ENCODE data around the gene RBM20.
"Not testable (repeated sequence)": the region's sequence is repeated elsewhere in the genome, so short reads cannot be mapped to it uniquely, and the experiment has no call there.

RBM20 gene

GRCh38 chr10:110625951-110626855 lies 17.9 kb upstream of the RBM20 start:
- DNase-seq (ENCODE audit: low read depth), result no peak

DNA sequence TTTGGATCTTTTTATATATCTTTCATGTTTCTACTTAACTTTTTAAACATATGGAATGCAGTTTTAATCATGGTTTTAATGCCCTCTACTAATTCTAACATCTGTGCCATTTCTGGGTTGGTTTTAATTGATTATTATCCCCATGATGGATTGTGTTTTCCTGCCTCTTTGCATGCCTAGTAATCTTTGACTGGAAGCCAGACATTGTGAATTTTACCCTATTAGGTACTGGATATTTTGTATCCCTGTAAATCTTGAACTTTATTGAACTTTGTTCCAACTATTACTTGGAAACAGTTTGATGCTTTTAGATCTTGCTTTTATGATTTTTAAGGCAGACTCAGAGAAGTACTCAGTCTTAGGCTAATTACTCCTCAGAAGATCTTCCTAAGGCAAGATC lies 16.0 kb upstream of the RBM20 start:
- DNase-seq (ENCODE audit: low read depth), result no peak

DNA sequence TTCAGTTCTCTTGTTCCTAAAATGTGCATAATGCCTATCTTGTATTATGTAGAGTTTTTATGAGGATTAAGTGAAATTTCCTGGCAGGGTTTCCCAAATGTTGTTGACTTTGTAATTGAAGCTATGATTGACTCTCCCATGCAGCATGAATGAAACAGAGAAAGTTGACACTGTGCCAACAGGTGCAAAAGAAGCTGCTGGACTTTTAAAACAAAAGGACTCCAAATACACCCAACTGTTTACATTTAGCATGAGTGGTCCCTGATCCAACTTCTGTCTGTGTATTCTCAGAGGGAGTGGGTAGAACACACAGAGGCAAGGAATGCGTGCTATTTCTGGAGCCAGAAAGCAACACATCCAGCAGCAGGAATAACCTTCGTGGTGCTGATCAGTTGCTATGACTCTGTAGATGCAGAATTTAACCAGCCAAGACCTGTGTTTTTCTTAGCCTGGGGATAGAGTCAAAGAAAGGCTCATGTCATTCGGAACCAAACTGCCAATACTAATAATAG lies 14.4 kb upstream of the RBM20 start:
- DNase-seq (ENCODE audit: low read depth), result no peak

- DNase-seq (ENCODE audit: low read depth), result no peak
These were observed 12.2 kb upstream of the RBM20 start for GRCh38 chr10:110631934-110632333.

GRCh38 chr10:110632591-110633215 lies 11.4 kb upstream of the RBM20 start:
- no peak for DNase-seq (ENCODE audit: low read depth)

GRCh38 chr10:110634527-110635209 lies 9.5 kb upstream of the RBM20 start:
- DNase-seq (ENCODE audit: low read depth), result no peak

- DNase-seq (ENCODE audit: low read depth), result no peak
These were observed 7.6 kb upstream of the RBM20 start for GRCh38 chr10:110636572-110636931.

GRCh38 chr10:110636932-110637557 lies 7.1 kb upstream of the RBM20 start:
- DNase-seq (ENCODE audit: low read depth), result no peak

- no peak for DNase-seq (ENCODE audit: low read depth)
These were observed 6.5 kb upstream of the RBM20 start for GRCh38 chr10:110637558-110638053.

- DNase-seq (ENCODE audit: low read depth), result no peak
These were observed 5.8 kb upstream of the RBM20 start for GRCh38 chr10:110638319-110638718.

DNA sequence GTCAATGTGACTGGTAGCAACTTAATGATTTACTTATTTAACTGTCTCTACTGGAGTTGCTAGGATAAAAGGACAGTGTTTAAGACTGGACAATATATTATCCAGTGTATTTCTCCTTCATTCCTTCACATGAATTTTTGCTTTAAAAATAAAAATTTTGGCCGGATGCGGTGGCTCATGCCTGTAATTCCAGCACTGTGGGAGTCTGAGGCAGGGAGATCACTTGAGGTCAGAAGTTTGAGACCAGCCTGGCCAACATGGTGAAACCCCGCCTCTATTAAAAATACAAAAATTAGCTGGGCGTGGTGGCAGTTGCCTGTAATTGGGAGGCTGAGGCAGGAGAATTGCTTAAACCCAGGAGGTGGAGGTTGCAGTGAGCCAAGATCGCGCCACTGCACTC lies 5.1 kb upstream of the RBM20 start:
- DNase-seq (ENCODE audit: low read depth), result not testable (repeated sequence)

DNA sequence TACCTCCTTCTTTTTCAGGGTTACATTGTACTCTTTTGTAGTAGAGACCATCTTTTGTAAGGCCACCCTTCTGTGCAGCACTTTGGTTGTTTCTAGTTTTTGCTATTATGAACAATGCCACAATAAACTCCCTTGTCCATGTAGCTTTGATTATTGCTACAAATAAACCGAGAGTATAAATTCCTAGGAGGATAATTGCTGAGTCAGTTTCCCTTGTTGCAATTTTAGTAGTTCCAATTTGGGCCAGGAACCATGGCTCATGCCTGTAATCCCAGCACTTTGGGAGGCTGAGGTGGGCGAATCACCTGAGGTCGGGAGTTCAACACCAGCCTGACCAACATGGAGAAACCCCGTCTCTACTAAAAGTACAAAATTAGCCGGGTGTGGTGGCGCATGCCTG lies 4.3 kb upstream of the RBM20 start:
- not testable (repeated sequence) for DNase-seq (ENCODE audit: low read depth)

DNA sequence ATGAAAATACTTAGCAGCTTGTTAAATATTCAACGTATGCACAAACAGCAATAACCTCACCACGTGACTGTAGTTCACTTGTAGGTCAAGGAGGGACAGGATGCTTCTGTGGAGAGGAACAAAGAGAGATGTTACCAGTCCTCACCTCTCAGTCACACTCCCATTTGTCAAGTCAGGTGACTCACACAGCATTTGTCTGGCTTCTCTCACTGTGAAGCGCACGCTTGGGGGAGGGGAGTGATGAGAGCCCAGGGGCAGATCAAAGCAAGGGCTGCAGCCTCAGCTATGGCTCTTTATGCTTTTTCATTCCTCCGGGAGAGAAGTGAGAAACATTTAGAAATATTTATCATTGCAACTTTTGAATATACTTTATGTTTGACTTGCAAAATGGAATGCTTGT lies 2.9 kb upstream of the RBM20 start:
- peak; percentile 36 for DNase-seq (ENCODE audit: low read depth)

DNA sequence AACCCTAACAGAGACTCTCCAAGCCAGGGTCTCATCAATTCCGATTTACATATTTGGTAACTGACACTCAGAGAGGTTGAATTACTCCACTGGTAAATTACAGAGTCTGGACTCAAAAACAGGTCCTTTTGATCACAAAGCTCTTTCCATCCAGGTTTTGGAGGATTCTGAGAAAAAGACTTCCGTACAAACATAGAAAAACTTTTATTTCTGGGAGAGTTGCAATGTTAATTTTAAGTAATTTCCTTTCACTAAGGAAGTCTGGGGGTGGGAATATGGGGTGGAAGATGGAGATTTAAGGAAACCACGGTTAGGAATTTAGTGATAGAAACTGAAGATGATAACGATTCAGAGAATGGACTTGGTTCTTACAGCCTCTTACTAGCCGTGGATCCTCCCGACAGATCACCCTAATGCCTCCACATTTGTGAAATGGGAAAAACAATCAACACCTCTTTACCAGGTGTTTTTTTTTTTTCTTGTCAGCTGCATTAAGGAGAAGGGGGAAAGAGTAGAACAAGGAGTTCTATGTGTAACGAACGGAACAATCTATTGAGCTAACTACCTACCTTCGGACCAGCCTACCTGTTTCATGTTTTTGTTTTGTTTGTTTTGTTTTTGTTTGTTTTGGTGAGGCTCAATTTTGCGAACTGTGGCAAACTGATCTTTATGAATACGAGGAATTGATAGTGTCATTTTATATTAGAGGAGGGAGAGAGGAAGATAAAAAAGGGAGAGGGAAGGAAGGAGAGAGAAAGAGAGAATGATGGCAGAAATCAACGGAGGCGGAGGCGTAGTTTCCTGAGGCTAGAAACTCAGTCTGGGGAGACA lies 1.7 kb upstream of the RBM20 start:
- no peak for DNase-seq (ENCODE audit: low read depth)

GRCh38 chr10:110643035-110643652 lies 992 bp upstream of the RBM20 start:
- no peak for DNase-seq (ENCODE audit: low read depth)

DNA sequence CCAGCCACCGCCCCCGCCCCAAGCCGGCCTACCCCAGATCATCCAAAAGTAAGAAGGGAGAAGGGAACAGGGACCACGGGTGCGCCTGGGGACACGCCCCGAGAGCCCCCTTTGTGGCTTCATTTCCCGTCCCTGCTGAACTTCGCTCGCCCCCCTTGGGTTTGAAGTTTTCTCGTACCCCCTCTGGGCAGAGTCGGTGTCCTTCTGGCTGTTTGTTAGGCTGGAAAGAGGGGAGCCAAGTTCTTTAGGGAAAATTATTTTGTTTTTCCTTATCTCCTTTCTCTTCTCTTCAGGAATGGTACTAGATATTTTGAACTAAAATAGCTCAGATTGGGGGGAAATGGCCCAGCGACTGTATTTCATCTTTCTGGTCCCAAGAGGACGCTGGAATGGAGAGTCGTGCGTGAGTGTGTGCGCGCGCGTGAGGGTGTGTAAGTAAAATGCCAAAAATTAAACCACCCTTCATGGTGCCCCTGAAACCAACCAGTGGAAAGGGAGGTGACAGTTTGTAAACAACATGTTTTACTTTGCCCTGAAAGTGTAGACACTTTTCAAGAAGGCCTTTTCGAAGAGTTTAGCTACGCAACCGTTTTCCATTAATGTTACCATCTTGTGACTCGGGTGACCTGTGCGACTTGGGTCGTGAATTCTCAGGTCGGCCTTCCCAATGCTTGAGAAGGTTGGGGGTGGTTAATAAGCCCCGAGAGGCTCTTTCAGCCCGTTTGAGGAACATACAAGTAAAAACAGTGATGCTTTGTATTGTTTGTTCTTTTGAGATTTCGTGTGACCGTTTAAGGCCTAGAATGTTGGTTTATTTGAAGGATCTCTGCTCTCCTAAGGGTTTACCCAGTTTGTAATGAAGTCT lies 694 bp downstream of the RBM20 start:
- DNase-seq (ENCODE audit: low read depth), result no peak

GRCh38 chr10:110646417-110647135 lies 2.4 kb downstream of the RBM20 start:
- no peak for DNase-seq (ENCODE audit: low read depth)

- DNase-seq (ENCODE audit: low read depth), result no peak
These were observed 2.9 kb downstream of the RBM20 start for GRCh38 chr10:110647136-110647430.

- no peak for DNase-seq (ENCODE audit: low read depth)
These were observed 4.7 kb downstream of the RBM20 start for GRCh38 chr10:110648692-110649346.

All from stimulated activated CD4-positive, alpha-beta T cell treated with anti-CD3 and anti-CD28 coated beads, Interleukin-2, amount 100 ng/mL, for 4 hours (primary cell).